Stimulated activated CD8-positive, alpha-beta memory T cell treated with anti-CD3 and anti-CD28 coated beads, Interleukin-2, amount 100 ng/mL, for 48 hours (primary cell): ENCODE measurements around the gene KRTAP3-3.
"Not testable (repeated sequence)": the region's sequence is repeated elsewhere in the genome, so short reads cannot be mapped to it uniquely, and the experiment has no call there.

Experiments used
- DNase-seq, 2 donors: peaks; one replicate each; pipeline ENCODE4 v3.0.0-alpha.2; 2020; ENCODE audit warnings: low read depth in 2 of 2

KRTAP3-3 gene

GRCh38 chr17:40993839-40994238 lies at the start of gene KRTAP3-3:
KRTAP3-3 (minus strand) TSS chr17:40994164; CDS start chr17:40994097, 67 bp downstream.
- DNase-seq = no peak

GRCh38 chr17:41042953-41043352 lies 49.0 kb upstream of the KRTAP3-3 start:
- DNase-seq = no peak

DNA sequence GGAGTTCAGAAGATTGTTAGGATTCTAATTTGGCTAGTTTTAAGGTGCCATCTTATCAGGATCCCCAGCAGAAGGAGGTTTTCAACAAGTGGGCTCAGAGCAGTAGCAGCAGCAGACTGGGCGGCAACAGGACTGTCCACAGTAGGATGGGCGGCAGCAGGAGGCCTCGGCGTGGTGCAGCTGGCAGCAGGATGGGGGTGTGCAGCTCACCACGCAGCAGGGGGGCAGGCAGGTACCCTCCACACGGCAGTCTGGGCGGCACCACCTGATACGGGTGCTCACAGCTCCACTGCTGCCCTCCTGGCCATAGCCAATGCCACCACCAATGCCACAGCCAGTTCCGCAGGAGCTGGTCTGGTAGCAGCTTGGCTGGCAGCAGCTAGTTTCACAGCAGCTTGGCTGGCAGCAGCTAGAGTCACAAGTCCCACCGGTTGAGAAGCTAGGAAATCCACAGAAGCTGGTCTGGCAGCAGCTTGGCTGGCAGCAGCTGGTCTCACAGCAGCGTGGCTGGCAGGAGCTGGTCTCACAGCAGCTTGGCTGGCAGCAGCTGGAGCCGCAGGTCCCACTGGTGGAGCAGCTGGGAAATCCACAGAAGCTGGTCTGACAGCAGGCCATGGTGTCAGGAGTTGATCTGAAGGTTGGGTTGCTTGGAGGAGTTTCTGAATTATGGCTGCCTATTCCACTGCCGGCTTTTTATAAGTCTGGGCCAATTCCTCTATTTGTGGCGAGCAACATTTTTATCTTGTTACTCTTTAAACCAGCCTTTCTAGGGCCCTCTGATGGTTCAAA lies 47.0 kb upstream of the KRTAP3-3 start, which contains the start of gene KRTAP1-1:
Gene KRTAP1-1, minus strand, starts transcription at position 668 of the 789 bp plus-strand sequence. Its CDS starts 53 bp downstream, at position 615.
- DNase-seq = not testable (repeated sequence)

DNA sequence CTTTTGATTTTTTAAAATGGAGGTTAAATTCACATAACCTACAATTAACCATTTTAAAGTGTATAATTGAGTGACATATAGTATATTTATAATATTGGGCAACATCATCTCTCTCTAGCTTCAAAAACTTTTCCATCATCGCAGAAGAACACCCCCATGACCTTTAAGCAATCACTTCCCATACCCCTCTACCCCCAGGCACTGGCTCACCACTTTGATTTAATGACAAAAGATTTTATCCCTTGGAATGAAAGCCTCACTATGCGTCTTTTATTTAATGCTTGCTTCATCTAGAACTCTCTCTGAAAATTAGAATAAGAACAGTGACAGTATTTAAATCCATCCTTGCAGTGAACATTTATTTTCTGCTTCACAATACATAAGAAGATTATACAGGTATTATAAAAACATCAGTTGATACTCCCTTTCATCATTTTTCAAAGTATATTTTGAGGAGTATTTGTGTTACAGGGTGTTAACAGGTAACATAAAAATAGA lies 43.9 kb upstream of the KRTAP3-3 start:
- no peak for DNase-seq

DNA sequence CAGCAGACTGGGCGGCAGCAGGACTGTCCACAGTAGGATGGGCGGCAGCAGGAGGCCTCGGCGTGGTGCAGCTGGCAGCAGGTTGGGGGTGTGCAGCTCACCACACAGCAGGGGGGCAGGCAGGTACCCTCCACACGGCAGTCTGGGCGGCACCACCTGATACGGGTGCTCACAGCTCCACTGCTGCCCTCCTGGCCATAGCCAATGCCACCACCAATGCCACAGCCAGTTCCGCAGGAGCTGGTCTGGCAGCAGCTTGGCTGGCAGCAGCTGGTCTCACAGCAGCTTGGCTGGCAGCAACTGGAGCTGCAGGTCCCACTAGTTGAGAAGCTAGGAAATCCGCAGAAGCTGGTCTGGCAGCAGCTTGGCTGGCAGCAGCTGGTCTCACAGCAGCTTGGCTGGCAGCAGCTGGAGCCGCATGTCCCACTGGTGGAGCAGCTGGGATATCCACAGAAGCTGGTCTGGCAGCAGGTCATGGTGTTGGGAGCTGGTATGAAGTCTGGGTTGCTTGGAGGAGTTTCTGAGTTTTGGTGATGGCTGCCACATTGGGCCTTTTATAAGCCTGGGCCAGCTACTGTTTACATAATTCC lies 40.5 kb upstream of the KRTAP3-3 start, which contains the start of gene KRTAP1-3:
Gene KRTAP1-3, minus strand, starts transcription at position 529 of the 590 bp plus-strand sequence. Its CDS starts 53 bp downstream, at position 476.
- DNase-seq = not testable (repeated sequence)

DNA sequence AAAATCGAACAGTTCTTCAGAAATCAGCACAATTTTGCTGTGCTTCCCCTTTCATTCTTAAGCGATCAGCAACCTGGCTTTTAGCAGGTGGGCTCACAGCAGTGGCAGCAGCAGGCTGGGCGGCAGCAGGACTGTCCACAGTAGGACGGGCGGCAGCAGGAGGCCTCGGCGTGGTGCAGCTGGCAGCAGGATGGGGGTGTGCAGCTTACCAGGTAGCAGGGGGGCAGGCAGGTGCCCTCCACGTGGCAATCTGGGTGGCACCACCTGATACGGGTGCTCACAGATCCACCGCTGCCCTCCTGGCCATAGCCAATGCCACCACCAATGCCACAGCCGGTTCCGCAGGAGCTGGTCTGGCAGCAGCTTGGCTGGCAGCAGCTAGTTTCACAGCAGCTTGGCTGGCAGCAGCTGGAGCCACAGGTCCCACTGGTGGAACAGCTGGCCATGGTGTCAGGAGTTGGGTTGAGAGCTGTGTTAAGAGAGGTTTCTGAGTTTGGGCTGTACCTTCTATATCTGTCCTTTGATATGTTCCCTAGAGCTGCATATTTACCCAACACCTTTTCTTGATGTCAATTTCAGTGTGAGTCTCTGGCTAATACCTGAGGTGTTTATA lies 35.8 kb upstream of the KRTAP3-3 start, which contains the start of gene KRTAP1-4:
Gene KRTAP1-4, minus strand, starts transcription at position 563 of the 613 bp plus-strand sequence. Its CDS starts 117 bp downstream, at position 446.
- DNase-seq = no peak

DNA sequence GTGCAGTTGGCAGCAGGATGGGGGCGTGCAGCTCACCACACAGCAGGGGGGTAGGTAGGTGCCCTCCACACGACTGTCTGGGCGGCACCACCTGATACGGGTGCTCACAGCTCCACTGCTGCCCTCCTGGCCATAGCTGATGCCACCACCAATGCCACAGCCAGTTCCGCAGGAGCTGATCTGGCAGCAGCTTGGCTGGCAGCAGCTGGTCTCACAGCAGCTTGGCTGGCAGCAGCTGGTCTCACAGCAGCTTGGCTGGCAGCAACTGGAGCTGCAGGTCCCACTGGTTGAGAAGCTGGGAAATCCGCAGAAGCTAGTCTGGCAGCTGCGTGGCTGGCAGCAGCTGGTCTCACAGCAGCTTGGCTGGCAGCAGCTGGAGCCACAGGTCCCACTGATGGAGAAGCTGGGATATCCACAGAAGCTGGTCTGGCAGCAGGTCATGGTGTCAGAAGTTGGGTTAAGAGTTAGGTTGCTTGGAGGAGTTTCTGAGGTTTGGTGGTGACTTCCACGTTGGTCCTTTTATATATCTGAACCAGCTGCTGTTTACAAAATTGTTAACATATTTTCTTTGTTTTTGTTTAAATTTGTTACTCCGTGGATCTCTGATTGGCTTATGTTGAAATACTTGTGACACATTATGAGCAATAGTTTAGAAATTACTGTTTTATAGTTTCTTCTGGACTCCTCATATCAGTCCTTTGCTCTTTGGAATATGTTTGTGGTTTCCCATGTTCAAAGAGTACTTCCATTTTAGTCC lies 32.9 kb upstream of the KRTAP3-3 start, which contains the start of gene KRTAP1-5:
Gene KRTAP1-5, minus strand, starts transcription at position 494 of the 757 bp plus-strand sequence. Its CDS starts 53 bp downstream, at position 441.
- no peak for DNase-seq

DNA sequence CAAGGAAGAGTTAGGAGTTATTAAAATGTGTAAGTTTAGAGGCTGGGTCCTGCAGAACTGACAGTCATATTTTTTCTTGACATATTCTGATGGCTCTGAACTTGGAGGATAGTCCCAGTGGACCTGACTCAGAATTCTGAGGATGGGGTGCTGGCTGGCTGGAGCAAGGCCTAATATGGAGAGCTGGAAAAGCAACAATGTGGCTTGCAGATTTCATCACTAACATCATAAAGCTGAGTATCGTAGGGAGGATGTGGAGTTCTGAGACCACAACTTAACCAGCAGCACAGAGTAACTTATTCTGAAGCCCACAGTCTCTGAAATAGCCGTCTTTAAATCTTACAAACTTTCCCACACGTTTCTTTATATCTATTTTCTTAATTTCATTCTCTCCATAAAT lies 30.7 kb upstream of the KRTAP3-3 start:
- DNase-seq = no peak

- DNase-seq = no peak
Observed at GRCh38 chr17:41020336-41020735, 26.4 kb upstream of the KRTAP3-3 start.

- DNase-seq = no peak
Observed at GRCh38 chr17:41019415-41019814, 25.5 kb upstream of the KRTAP3-3 start.

GRCh38 chr17:41018541-41018940 lies 24.6 kb upstream of the KRTAP3-3 start:
- no peak for DNase-seq

- DNase-seq = no peak
Observed at GRCh38 chr17:41016578-41017215, 22.7 kb upstream of the KRTAP3-3 start.

- DNase-seq = no peak
Observed at GRCh38 chr17:41015454-41015853, 21.5 kb upstream of the KRTAP3-3 start.

DNA sequence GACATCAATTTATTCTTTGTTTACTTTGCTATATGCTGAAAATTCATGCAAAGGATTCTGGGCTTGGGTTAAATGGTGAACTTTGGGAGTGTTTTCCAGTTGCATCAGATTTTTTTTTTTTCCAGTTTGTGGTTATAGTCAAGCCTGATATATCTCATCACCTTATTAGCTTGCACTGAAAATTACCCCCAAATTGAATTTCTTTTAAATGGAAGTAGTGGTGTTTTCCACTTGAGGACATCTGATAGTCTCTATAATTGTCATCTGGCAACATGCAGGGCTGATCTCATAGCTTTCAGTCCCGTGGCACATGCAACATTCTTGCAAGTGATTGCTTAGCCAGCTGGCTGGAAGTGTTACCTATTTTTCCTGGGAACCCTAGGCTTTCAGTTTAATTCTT lies 19.6 kb upstream of the KRTAP3-3 start:
- DNase-seq = no peak

- no peak for DNase-seq
Observed at GRCh38 chr17:41013181-41013580, 19.2 kb upstream of the KRTAP3-3 start.

DNA sequence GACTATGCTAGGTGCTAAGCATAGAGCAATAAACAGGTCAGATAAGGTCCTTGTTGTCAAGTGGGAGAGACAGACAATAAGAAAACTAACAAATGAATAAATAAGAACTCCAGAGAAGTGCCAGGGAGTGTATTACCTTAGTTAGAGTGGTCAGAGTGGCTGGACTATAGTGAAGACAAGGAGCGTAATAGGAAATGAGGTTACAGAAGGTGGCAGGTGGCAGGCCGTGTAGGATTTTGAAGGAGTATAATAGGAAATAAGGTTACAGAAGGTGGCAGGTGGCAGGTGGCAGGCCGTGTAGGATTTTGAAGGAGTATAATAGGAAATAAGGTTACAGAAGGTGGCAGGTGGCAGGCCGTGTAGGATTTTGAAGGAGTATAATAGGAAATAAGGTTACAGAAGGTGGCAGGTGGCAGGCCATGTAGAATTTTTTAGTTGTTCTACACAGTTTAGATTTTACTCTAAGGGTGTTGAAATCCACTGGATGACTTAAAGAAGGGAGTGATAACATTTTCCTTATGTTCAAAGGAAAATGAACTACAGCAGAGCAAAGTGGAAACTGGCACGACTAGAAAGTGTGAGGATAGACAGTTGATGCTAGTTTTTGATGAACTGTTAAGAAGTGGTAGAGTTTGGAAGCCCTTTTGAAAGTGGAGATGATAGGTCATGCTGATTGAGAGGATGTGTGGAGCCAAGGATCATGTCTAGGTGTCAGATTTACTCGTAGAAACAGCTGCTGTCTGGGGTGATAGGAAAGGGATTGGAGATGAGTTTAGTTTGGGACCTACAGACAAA lies 18.6 kb upstream of the KRTAP3-3 start:
- no peak for DNase-seq

DNA sequence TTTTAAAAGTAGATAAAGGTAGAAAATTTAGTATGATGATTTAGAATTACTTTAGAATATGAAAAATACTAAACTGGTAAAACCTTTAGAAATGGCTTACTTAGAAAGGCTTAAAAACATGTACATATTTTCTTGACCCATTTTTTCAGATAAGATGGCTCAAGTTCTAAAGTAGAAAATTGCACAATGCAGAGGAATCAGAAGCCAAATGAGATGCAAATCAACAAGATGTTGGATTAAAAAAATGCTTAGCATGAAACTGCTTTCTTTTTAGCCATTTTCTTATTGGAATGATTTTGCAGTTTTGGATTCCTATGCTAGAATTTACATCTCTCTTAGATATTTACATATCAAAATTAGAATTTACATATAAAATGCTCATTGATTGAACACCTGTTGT lies 16.5 kb upstream of the KRTAP3-3 start:
- DNase-seq = no peak

- DNase-seq = no peak
Observed at GRCh38 chr17:41009936-41010335, 16.0 kb upstream of the KRTAP3-3 start.

DNA sequence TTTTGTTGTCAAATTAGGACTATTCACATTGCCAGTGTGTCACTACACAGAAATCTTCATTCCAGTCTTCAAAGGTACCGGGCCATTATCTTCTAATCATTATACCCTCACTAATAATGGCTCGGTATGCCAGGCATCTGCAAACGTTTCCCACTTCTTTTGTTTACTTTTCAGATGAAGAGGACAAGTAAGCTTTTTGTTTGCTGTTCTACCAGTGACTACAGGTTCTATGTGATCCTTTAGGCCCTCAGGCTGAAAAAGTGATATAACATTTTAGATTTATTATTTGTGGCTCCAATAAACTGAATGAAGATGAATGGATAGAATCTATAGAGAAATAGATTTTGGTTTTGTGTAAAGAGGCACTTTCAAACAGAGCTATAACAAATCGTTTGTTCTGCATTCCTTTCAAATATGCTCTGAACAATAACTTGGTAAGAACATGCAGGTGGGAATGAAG lies 15.4 kb upstream of the KRTAP3-3 start:
- no peak for DNase-seq

DNA sequence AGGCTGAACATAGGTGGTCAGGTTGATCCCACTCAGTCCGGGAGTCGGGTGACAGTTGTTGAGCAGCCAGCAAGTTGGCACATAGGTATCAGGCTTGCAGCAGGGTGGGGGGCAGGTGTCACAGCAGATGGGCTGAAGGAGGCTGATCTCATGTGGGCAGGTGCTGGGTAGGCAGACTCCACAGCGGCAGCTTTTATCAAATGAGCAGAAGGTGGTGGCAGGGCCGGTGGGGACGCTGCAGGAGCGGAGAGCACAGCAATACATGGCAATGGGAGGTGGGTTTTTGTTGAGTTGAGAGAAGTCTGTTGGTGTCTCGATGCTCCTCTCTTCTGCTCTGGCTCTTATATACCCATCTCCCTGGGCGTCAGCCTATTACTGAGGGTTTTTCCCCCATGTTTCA lies 14.8 kb upstream of the KRTAP3-3 start, which contains the start of gene KRTAP3-1:
Gene KRTAP3-1, minus strand, starts transcription at position 318 of the 400 bp plus-strand sequence. Its CDS starts 54 bp downstream, at position 264.
- DNase-seq = no peak
